IMR-90 (cell line): ENCODE results near the gene SARNP. TPM values are rescaled to one million over a fixed set of nuclear protein-coding genes. Genes with fewer than 3 reads are reported as not detected.

Experiments
- ATAC-seq: fragments of 200-7000 bp; cut with Tn5 transposase; 2 replicates; pipeline ENCODE4 v1.9.1; 2020; ENCODE audit warnings: low read depth, mild to moderate bottlenecking, moderate library complexity
- BruUV-seq: library from RNA; stranded (reverse); fragments of 400-500 nt; replicated peaks from 2 replicates; lab custom pipeline; 2021; lab: Mats Ljungman, UMichigan
- CTCF ChIA-PET: fragments of 300-600 bp; formaldehyde crosslinking; extraction: SDS; loops from one replicate; lab custom pipeline; 2021; ENCODE audit warnings: antibody characterized with exemption; lab: Yijun Ruan, JAX
- POLR2A ChIA-PET: fragments of 300-600 bp; sonication (Branson Sonifier 250); formaldehyde crosslinking; loops from one replicate; lab custom pipeline; 2022; ENCODE audit warnings: antibody characterized with exemption; ENCODE audit not compliant: unreplicated experiment; lab: Charles Lee
- DNase-seq: peaks from one replicate; pipeline ENCODE4 v3.0.0; 2013
- H2AFZ ChIP-seq: replicated peaks from 2 replicates; pipeline ENCODE3; 2013; ENCODE audit warnings: low read length, mild to moderate bottlenecking; ENCODE audit not compliant: poor library complexity
- H2AK5ac ChIP-seq: 2 replicates; pipeline ENCODE4 v1.6.1; 2013; ENCODE audit warnings: low read depth, low read length, inconsistent platforms
- H2AK9ac ChIP-seq: replicated peaks from 2 replicates; pipeline ENCODE3; 2013; ENCODE audit warnings: mild to moderate bottlenecking, low read depth, low read length, moderate library complexity; ENCODE audit not compliant: poor library complexity
- H2BK120ac ChIP-seq: 2 replicates; pipeline ENCODE4 v1.6.1; 2013; ENCODE audit warnings: low read depth, low read length, inconsistent platforms
- H2BK15ac ChIP-seq: 3 replicates; pipeline ENCODE4 v1.6.1; 2013; ENCODE audit warnings: low read depth, low read length, inconsistent platforms
- H2BK20ac ChIP-seq: 2 replicates; pipeline ENCODE4 v1.6.1; 2013; ENCODE audit warnings: low read depth, mild to moderate bottlenecking, inconsistent platforms, low read length, moderate library complexity
- H2BK5ac ChIP-seq: 2 replicates; pipeline ENCODE4 v1.6.1; 2013; ENCODE audit warnings: mild to moderate bottlenecking, low read depth, low read length, inconsistent platforms; ENCODE audit not compliant: poor library complexity, severe bottlenecking
- H3K14ac ChIP-seq: replicated peaks from 2 replicates; pipeline ENCODE4 v1.6.1; 2013; ENCODE audit warnings: low read depth, low read length, inconsistent platforms
- H3K18ac ChIP-seq: 2 replicates; pipeline ENCODE4 v1.6.1; 2013; ENCODE audit warnings: low read depth, low read length, control low read depth
- H3K23ac ChIP-seq: 2 replicates; pipeline ENCODE4 v1.6.1; 2013; ENCODE audit warnings: low read depth, low read length, inconsistent platforms
- H3K27ac ChIP-seq: 2 replicates; pipeline ENCODE4 v1.5.1; 2013; ENCODE audit warnings: mild to moderate bottlenecking, control low read depth, low read length; ENCODE audit not compliant: insufficient read depth
- H3K27me3 ChIP-seq: 2 replicates; pipeline ENCODE4 v1.6.1; 2013; ENCODE audit warnings: low read length; ENCODE audit not compliant: control insufficient read depth, insufficient read depth
- H3K36me3 ChIP-seq: 2 replicates; pipeline ENCODE4 v1.6.1; 2013; ENCODE audit warnings: low read length, mixed read lengths; ENCODE audit not compliant: control insufficient read depth, insufficient read depth
- H3K4ac ChIP-seq: 2 replicates; pipeline ENCODE4 v1.6.1; 2013; ENCODE audit warnings: low read depth, low read length, inconsistent platforms
- H3K4me1 ChIP-seq: 2 replicates; pipeline ENCODE4 v1.6.1; 2013; ENCODE audit warnings: low read length, mixed read lengths; ENCODE audit not compliant: control insufficient read depth, insufficient read depth
- H3K4me2 ChIP-seq: 2 replicates; pipeline ENCODE4 v1.6.1; 2013; ENCODE audit warnings: low read depth, mild to moderate bottlenecking, control low read depth, low read length, moderate library complexity
- H3K4me3 ChIP-seq: 2 replicates; pipeline ENCODE4 v1.5.1; 2013; ENCODE audit warnings: low read depth, mild to moderate bottlenecking, control low read depth, low read length, moderate library complexity; ENCODE audit not compliant: insufficient read depth
- H3K56ac ChIP-seq: 2 replicates; pipeline ENCODE4 v1.6.1; 2013; ENCODE audit warnings: low read length, inconsistent platforms; ENCODE audit not compliant: insufficient read depth; ENCODE audit errors: extremely low read depth
- H3K79me1 ChIP-seq, 2 experiments: 2 replicates each; pipeline ENCODE4 v1.6.1; 2013; ENCODE audit warnings: low read length in 2 of 2, inconsistent platforms in 1 of 2, low read depth in 1 of 2
- H3K9ac ChIP-seq: 2 replicates; pipeline ENCODE4 v1.6.1; 2013; ENCODE audit warnings: low read depth, low read length, control low read depth
- H3K9me1 ChIP-seq: 2 replicates; pipeline ENCODE4 v1.6.1; 2013; ENCODE audit warnings: low read length, inconsistent platforms; ENCODE audit not compliant: insufficient read depth
- H3K9me3 ChIP-seq: 2 replicates; pipeline ENCODE4 v1.6.1; 2013; ENCODE audit warnings: low read length; ENCODE audit not compliant: control insufficient read depth, insufficient read depth
- H4K20me1 ChIP-seq: 2 replicates; pipeline ENCODE4 v1.6.1; 2013; ENCODE audit warnings: low read length, inconsistent platforms; ENCODE audit not compliant: insufficient read depth
- H4K5ac ChIP-seq: 2 replicates; pipeline ENCODE4 v1.6.1; 2013; ENCODE audit warnings: mild to moderate bottlenecking, low read depth, low read length, control low read depth
- H4K8ac ChIP-seq, 2 experiments: 2 replicates each; pipeline ENCODE4 v1.6.1; 2013; ENCODE audit warnings: low read depth in 2 of 2, low read length in 2 of 2, control low read depth in 1 of 2, inconsistent platforms in 1 of 2
- H4K91ac ChIP-seq: 2 replicates; pipeline ENCODE4 v1.6.1; 2013; ENCODE audit warnings: low read depth, low read length, inconsistent platforms; ENCODE audit not compliant: insufficient read depth
- BHLHE40 ChIP-seq: fragments of 150-350 bp; IDR thresholded peaks from 2 replicates; pipeline ENCODE4 v1.6.1; 2016; ENCODE audit warnings: mild to moderate bottlenecking, low read depth, low read length
- CTCF ChIP-seq: conservative IDR thresholded peaks from 2 replicates; pipeline ENCODE4 v1.5.1; 2012; ENCODE audit warnings: mild to moderate bottlenecking, low read depth, low read length, improper control_type of control experiment
- ELK1 ChIP-seq: fragments of 150-350 bp; IDR thresholded peaks from 2 replicates; pipeline ENCODE4 v1.6.1; 2016; ENCODE audit warnings: low read depth, mild to moderate bottlenecking, low read length, moderate library complexity, borderline replicate concordance
- MAFK ChIP-seq: IDR thresholded peaks from 2 replicates; pipeline ENCODE4 v1.6.1; 2012; ENCODE audit warnings: low read depth, low read length, improper control_type of control experiment
- MAZ ChIP-seq: IDR thresholded peaks from 2 replicates; pipeline ENCODE4 v1.6.1; 2012; ENCODE audit warnings: low read depth, mild to moderate bottlenecking, low read length, improper control_type of control experiment, moderate library complexity, borderline replicate concordance
- MXI1 ChIP-seq: IDR thresholded peaks from 2 replicates; pipeline ENCODE4 v1.6.1; 2012; ENCODE audit warnings: low read depth, mild to moderate bottlenecking, low read length, moderate library complexity, borderline replicate concordance
- POLR2A ChIP-seq: IDR thresholded peaks from 2 replicates; pipeline ENCODE4 v1.6.1; 2012; ENCODE audit warnings: mild to moderate bottlenecking, low read depth, low read length
- RCOR1 ChIP-seq: IDR thresholded peaks from 2 replicates; pipeline ENCODE4 v1.6.1; 2012; ENCODE audit warnings: mild to moderate bottlenecking, low read length, improper control_type of control experiment; ENCODE audit not compliant: insufficient replicate concordance
- SMC3 ChIP-seq: fragments of 150-350 bp; IDR thresholded peaks from 2 replicates; pipeline ENCODE4 v1.6.1; 2016; ENCODE audit warnings: low read depth, mild to moderate bottlenecking, antibody characterized with exemption, low read length, moderate library complexity
- USF2 ChIP-seq: fragments of 150-350 bp; IDR thresholded peaks from 2 replicates; pipeline ENCODE4 v1.6.1; 2017; ENCODE audit warnings: mild to moderate bottlenecking, antibody characterized with exemption, low read length, low read depth
- WGBS, 2 experiments: methylation state at CpG; one replicate each; pipeline versions ENCODE4 v1.1.5 to v1.1.7; 2013; ENCODE audit warnings: missing lambda C conversion rate in 2 of 2; ENCODE audit not compliant: insufficient read length in 1 of 2; ENCODE audit errors: extremely low coverage in 2 of 2; 5-methylcytosine and 5-hydroxymethylcytosine counted together
- dilution Hi-C: fragments of 300-500 bp; cut with HindIII; formaldehyde crosslinking; loops from one replicate; pipeline ENCODE4 v1.14.3; 2018; ENCODE audit warnings: low sequenced_read_pairs; ENCODE audit not compliant: unreplicated experiment
- in situ Hi-C: fragments of 300-500 bp; cut with MboI; formaldehyde crosslinking; loops from 3 replicates; pipeline ENCODE4 v1.14.3; 2019; ENCODE audit warnings: low sequenced_read_pairs, inconsistent platforms, mixed read lengths
- intact Hi-C: fragments of 100-400 bp; cut with micrococcal nuclease; formaldehyde crosslinking; loops from 2 replicates; pipeline ENCODE4 v1.10.0; 2022
- polyA plus RNA-seq, 3 experiments: library from polyadenylated mRNA; depleted of rRNA; stranded (reverse); fragments of >200 nt; gene quantifications; 2 replicates each; pipeline ENCODE4 v1.2.3, GENCODE V29; 2012; ENCODE audit warnings: low replicate concordance in 1 of 3
- total RNA-seq: library from RNA; depleted of rRNA; stranded (reverse); fragments of >200 nt; gene quantifications from 2 replicates; pipeline ENCODE4 v1.2.3, GENCODE V29; 2012

The SARNP gene
- total and polyA plus RNA-seq, 2 of the 4 experiments (the other 2 are of a cell fraction), result 46.8 to 103 TPM

- TF ChIP-seq CTCF, result peak; percentile 87
These were observed 80.5 kb downstream of the SARNP start (continued) for GRCh38 chr12:55736780-55737580.

GRCh38 chr12:55736076-55736475 lies 81.4 kb downstream of the SARNP start:
- H3K23ac ChIP-seq, result no peak overlapping the region
- no peak overlapping the region for H4K5ac ChIP-seq
- dilution Hi-C loops, result no loop called here
- intact Hi-C loops, result loop anchor here (5.0 kb wide), 1 partner anchor 306 kb away; the partner anchor contains the start of gene RPS26
- DNase-seq (no peak), ATAC-seq (no peak)
- no peak overlapping the region for H3K18ac ChIP-seq
- H3K79me1 ChIP-seq, result peaks cover 0 to 29% of the 10 kb centered on the region in 2 experiments; a peak in 2 of 4 replicates
- H3K4me1 ChIP-seq, result peaks cover 6% of the 10 kb centered on the region
- no peak overlapping the region for H3K4ac ChIP-seq
- no peak overlapping the region for H2BK15ac ChIP-seq
- no peak overlapping the region for H2AK5ac ChIP-seq
- peak overlapping the region; percentile 21 for H2AFZ ChIP-seq
- H3K4me3 ChIP-seq, result no peak overlapping the region
- no peak overlapping the region for H4K91ac ChIP-seq
- H2BK5ac ChIP-seq, result no peak overlapping the region
- H2BK20ac ChIP-seq, result no peak overlapping the region
- no peaks in the 10 kb centered on the region for H3K27me3 ChIP-seq
- H4K20me1 ChIP-seq, result no peaks in the 10 kb centered on the region
- H3K9me3 ChIP-seq, result no peaks in the 10 kb centered on the region
- in situ Hi-C loops, result loop anchor here (5.0 kb wide), 1 partner anchor 206 kb away; no protein-coding TSS in a partner anchor
- no peak overlapping the region for H2BK120ac ChIP-seq
- H3K14ac ChIP-seq, result no peak overlapping the region
- no peak overlapping the region for H3K56ac ChIP-seq
- WGBS, 2 experiments, result 57% methylated on average over 1 of the region's 3 CpGs; no CpG with 5 or more reads in 1 of the 2 experiments
- no peaks in the 10 kb centered on the region for H3K36me3 ChIP-seq
- no peak overlapping the region for H3K27ac ChIP-seq
- no peak overlapping the region for H3K4me2 ChIP-seq
- 0 out of 2 replicates have a peak, but pooled peaks cover 3% of the 10 kb centered on the region for H3K9me1 ChIP-seq
- BruUV-seq, result no TSS peak
- POLR2A ChIA-PET, result no interaction called here
- H3K9ac ChIP-seq, result no peak overlapping the region
- CTCF ChIA-PET, result interaction anchor here (1.1 kb wide), 1 partner anchor 293 kb away, joined by 3 read pairs; no protein-coding TSS in a partner anchor
- no peak overlapping the region for H4K8ac ChIP-seq
- no peak overlapping the region for H2AK9ac ChIP-seq
- no peak for TF ChIP-seq USF2
- no peak for TF ChIP-seq MAZ
- TF ChIP-seq MAFK, result no peak
- no peak for TF ChIP-seq RCOR1
- TF ChIP-seq BHLHE40, result no peak
- TF ChIP-seq SMC3, result no peak
- no peak for TF ChIP-seq POLR2A
- TF ChIP-seq ELK1, result no peak
- no peak for TF ChIP-seq MXI1
